GM23338 (cell line): ENCODE data around the gene SLC25A24. TPM values are rescaled to one million over a fixed set of nuclear protein-coding genes. Genes with fewer than 3 reads are reported as not detected.

Source experiments
- ATAC-seq: fragments of 200-7000 bp; cut with Tn5 transposase; 3 replicates; pipeline ENCODE4 v1.9.1; 2020
- DNase-seq: peaks from one replicate; pipeline ENCODE4 v3.0.0-alpha.2; 2015; ENCODE audit warnings: low spot score
- H2AFZ ChIP-seq: fragments of 200-600 bp; sonication (generic); 2 replicates; pipeline ENCODE4 v1.8.0; 2016; ENCODE audit warnings: antibody characterized with exemption, mild to moderate bottlenecking, moderate library complexity
- H3F3A ChIP-seq: fragments of 200-600 bp; sonication (generic); replicated peaks from 2 replicates; pipeline ENCODE4 v1.8.0; 2017; ENCODE audit warnings: antibody characterized with exemption, mixed run types, low read depth
- H3K27ac ChIP-seq: fragments of 200-600 bp; sonication (generic); 2 replicates; pipeline ENCODE4 v1.6.1; 2016; ENCODE audit warnings: low read depth
- H3K27me3 ChIP-seq: fragments of 200-600 bp; sonication (generic); 2 replicates; pipeline ENCODE4 v1.8.0; 2016; ENCODE audit warnings: mild to moderate bottlenecking, mixed run types, moderate library complexity; ENCODE audit not compliant: insufficient read depth
- H3K36me3 ChIP-seq: fragments of 200-600 bp; sonication (generic); 2 replicates; pipeline ENCODE4 v1.8.0; 2016; ENCODE audit warnings: mild to moderate bottlenecking; ENCODE audit not compliant: insufficient read depth
- H3K4me1 ChIP-seq: fragments of 200-600 bp; sonication (generic); 2 replicates; pipeline ENCODE4 v1.8.0; 2016; ENCODE audit warnings: mild to moderate bottlenecking, moderate library complexity; ENCODE audit not compliant: insufficient read depth
- H3K4me2 ChIP-seq: fragments of 200-600 bp; sonication (generic); 2 replicates; pipeline ENCODE4 v1.7.1; 2017; ENCODE audit warnings: mixed run types
- H3K4me3 ChIP-seq: fragments of 200-600 bp; sonication (generic); 2 replicates; pipeline ENCODE4 v1.6.1; 2016; ENCODE audit warnings: mixed run types
- H3K79me2 ChIP-seq: fragments of 200-600 bp; sonication (generic); replicated peaks from 2 replicates; pipeline ENCODE4 v1.8.0; 2017; ENCODE audit warnings: mild to moderate bottlenecking; ENCODE audit not compliant: insufficient read depth
- H3K9me2 ChIP-seq: fragments of 200-600 bp; sonication (generic); 2 replicates; pipeline ENCODE4 v1.8.0; 2017; ENCODE audit not compliant: insufficient read depth
- H4K20me1 ChIP-seq: fragments of 200-600 bp; sonication (generic); replicated peaks from 2 replicates; pipeline ENCODE4 v1.8.0; 2017; ENCODE audit warnings: mild to moderate bottlenecking; ENCODE audit not compliant: insufficient read depth
- H3K27ac Mint-ChIP-seq: 2 replicates; pipeline ENCODE4 v1.8.0; 2020; ENCODE audit warnings: inconsistent platforms, mild to moderate bottlenecking, moderate library complexity, mixed read lengths
- H3K27me3 Mint-ChIP-seq: 3 replicates; pipeline ENCODE4 v1.8.0; 2022; ENCODE audit warnings: low read depth, mild to moderate bottlenecking, moderate library complexity, mixed read lengths, inconsistent platforms; ENCODE audit not compliant: insufficient read depth, poor library complexity
- H3K36me3 Mint-ChIP-seq: 3 replicates; pipeline ENCODE4 v1.8.0; 2021; ENCODE audit warnings: low read depth, mild to moderate bottlenecking, inconsistent platforms, moderate library complexity, mixed read lengths
- H3K4me1 Mint-ChIP-seq: 3 replicates; pipeline ENCODE4 v1.8.0; 2020; ENCODE audit warnings: mild to moderate bottlenecking, inconsistent platforms, mixed read lengths
- H3K4me3 Mint-ChIP-seq: 3 replicates; pipeline ENCODE4 v1.8.0; 2021; ENCODE audit warnings: moderate library complexity, mild to moderate bottlenecking, inconsistent platforms, mixed read lengths
- H3K9me3 Mint-ChIP-seq: 3 replicates; pipeline ENCODE4 v1.8.0; 2020; ENCODE audit warnings: moderate library complexity, mild to moderate bottlenecking, inconsistent platforms, mixed read lengths
- CREB1 ChIP-seq: fragments of 250-450 bp; sonication (Bioruptor Pico); IDR thresholded peaks from 2 replicates; pipeline ENCODE4 v1.5.0; 2020; ENCODE audit warnings: low read depth, mild to moderate bottlenecking, moderate library complexity
- EZH2phosphoT487 ChIP-seq: fragments of 200-600 bp; sonication (generic); IDR thresholded peaks from one replicate; pipeline ENCODE4 v1.8.1; 2018; ENCODE audit warnings: antibody characterized with exemption; ENCODE audit not compliant: unreplicated experiment
- JUNB ChIP-seq: IDR thresholded peaks from one replicate; pipeline ENCODE4 v1.6.1; 2016; ENCODE audit warnings: antibody characterized with exemption; ENCODE audit not compliant: unreplicated experiment
- ZNF331 ChIP-seq: fragments of 250-450 bp; sonication (Bioruptor Pico); IDR thresholded peaks from 2 replicates; pipeline ENCODE4 v1.5.0; 2020; ENCODE audit warnings: low read depth, mild to moderate bottlenecking, moderate library complexity
- polyA plus RNA-seq: library from polyadenylated mRNA; unstranded; fragments of >200 nt; fragmentation: Nextera tagmentation; extraction: Ambion mirVana; gene quantifications from 2 replicates; pipeline ENCODE4 v1.2.1, GENCODE V29; 2016
- total RNA-seq: library from RNA; depleted of rRNA; stranded (reverse); fragments of >200 nt; shearing (Covaris generic); gene quantifications from 2 replicates; pipeline ENCODE4 v1.2.3, GENCODE V29; 2014
- TF ChIP-seq, protein P1 (sequence below): fragments of 250-450 bp; sonication (Bioruptor Pico); IDR thresholded peaks from 2 replicates; pipeline ENCODE4 v1.5.0; 2020; ENCODE audit warnings: mild to moderate bottlenecking, moderate library complexity
- TF ChIP-seq, protein P2 (sequence below), 2 experiments: fragments of 200-600 bp in 1 of 2; sonication (generic) in 1 of 2; conservative IDR thresholded peaks; 2 replicates each; pipeline versions ENCODE4 v1.5.1 to v1.6.1; 2016 to 2017; ENCODE audit warnings: antibody characterized with exemption in 2 of 2, low read depth in 2 of 2, mild to moderate bottlenecking in 2 of 2, moderate library complexity in 1 of 2

SLC25A24 gene
- total and polyA plus RNA-seq, 2 experiments from 2014 or later: 17.4 to 46.0 TPM

DNA sequence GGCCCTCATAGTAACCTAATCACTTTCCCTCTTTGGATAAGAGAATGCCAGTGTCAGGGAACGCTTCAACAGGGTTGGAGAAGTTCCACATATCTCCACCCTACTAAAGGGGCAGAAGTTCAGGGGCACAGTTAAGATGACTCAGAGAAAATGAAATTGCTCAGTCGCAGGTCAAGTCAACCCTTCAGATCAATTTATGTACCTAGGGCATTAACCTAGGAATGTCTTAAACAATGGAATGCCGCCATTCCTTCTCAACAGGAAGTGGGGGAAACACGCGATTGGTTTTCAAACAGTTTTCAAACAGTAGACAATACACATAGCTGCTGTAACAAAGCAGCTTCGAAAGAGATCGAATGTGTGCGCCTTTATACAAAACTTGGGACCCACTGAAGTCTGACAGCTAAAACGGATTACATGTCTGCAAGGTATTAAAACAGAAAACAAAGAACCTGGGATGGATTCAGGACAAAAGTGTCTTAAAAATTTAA, 897 bp downstream of the SLC25A24 start:
- no peaks in the 10 kb centered on the region for H3F3A ChIP-seq
- H4K20me1 ChIP-seq: no peaks in the 10 kb centered on the region
- peaks cover 22% of the 10 kb centered on the region for H3K4me1 Mint-ChIP-seq
- H3K27me3 Mint-ChIP-seq: peaks cover 14% of the 10 kb centered on the region
- ATAC-seq (peak; percentile 19), DNase-seq (peak; percentile 79)
- H3K4me1 ChIP-seq: peaks cover 12% of the 10 kb centered on the region
- H2AFZ ChIP-seq: no peak overlapping the region
- peaks cover 44% of the 10 kb centered on the region for H3K79me2 ChIP-seq
- peaks cover 4% of the 10 kb centered on the region; the same call in 1 of the 3 replicates for H3K9me3 Mint-ChIP-seq
- no peaks in the 10 kb centered on the region for H3K9me2 ChIP-seq
- H3K36me3 ChIP-seq: no peaks in the 10 kb centered on the region
- peaks cover 18% of the 10 kb centered on the region for H3K27me3 ChIP-seq
- peak overlapping the region; percentile 88 for H3K4me3 Mint-ChIP-seq
- no peak for TF ChIP-seq CREB1
- TF ChIP-seq, protein P1, sequence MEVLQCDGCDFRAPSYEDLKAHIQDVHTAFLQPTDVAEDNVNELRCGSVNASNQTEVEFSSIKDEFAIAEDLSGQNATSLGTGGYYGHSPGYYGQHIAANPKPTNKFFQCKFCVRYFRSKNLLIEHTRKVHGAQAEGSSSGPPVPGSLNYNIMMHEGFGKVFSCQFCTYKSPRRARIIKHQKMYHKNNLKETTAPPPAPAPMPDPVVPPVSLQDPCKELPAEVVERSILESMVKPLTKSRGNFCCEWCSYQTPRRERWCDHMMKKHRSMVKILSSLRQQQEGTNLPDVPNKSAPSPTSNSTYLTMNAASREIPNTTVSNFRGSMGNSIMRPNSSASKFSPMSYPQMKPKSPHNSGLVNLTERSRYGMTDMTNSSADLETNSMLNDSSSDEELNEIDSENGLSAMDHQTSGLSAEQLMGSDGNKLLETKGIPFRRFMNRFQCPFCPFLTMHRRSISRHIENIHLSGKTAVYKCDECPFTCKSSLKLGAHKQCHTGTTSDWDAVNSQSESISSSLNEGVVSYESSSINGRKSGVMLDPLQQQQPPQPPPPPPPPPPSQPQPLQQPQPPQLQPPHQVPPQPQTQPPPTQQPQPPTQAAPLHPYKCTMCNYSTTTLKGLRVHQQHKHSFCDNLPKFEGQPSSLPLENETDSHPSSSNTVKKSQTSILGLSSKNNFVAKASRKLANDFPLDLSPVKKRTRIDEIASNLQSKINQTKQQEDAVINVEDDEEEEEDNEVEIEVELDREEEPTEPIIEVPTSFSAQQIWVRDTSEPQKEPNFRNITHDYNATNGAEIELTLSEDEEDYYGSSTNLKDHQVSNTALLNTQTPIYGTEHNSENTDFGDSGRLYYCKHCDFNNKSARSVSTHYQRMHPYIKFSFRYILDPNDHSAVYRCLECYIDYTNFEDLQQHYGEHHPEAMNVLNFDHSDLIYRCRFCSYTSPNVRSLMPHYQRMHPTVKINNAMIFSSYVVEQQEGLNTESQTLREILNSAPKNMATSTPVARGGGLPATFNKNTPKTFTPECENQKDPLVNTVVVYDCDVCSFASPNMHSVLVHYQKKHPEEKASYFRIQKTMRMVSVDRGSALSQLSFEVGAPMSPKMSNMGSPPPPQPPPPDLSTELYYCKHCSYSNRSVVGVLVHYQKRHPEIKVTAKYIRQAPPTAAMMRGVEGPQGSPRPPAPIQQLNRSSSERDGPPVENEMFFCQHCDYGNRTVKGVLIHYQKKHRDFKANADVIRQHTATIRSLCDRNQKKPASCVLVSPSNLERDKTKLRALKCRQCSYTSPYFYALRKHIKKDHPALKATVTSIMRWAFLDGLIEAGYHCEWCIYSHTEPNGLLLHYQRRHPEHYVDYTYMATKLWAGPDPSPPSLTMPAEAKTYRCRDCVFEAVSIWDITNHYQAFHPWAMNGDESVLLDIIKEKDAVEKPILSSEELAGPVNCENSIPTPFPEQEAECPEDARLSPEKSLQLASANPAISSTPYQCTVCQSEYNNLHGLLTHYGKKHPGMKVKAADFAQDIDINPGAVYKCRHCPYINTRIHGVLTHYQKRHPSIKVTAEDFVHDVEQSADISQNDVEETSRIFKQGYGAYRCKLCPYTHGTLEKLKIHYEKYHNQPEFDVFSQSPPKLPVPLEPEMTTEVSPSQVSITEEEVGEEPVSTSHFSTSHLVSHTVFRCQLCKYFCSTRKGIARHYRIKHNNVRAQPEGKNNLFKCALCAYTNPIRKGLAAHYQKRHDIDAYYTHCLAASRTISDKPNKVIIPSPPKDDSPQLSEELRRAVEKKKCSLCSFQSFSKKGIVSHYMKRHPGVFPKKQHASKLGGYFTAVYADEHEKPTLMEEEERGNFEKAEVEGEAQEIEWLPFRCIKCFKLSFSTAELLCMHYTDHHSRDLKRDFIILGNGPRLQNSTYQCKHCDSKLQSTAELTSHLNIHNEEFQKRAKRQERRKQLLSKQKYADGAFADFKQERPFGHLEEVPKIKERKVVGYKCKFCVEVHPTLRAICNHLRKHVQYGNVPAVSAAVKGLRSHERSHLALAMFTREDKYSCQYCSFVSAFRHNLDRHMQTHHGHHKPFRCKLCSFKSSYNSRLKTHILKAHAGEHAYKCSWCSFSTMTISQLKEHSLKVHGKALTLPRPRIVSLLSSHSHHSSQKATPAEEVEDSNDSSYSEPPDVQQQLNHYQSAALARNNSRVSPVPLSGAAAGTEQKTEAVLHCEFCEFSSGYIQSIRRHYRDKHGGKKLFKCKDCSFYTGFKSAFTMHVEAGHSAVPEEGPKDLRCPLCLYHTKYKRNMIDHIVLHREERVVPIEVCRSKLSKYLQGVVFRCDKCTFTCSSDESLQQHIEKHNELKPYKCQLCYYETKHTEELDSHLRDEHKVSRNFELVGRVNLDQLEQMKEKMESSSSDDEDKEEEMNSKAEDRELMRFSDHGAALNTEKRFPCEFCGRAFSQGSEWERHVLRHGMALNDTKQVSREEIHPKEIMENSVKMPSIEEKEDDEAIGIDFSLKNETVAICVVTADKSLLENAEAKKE (CRISPR knock-in tag): 0 out of 2 replicates have a peak, but pooled peaks have one; percentile 49
- peak overlapping the region; percentile 85 for H3K4me3 ChIP-seq
- H3K27ac ChIP-seq: no peak overlapping the region
- H3K27ac Mint-ChIP-seq: no peak overlapping the region; the same call in 1 of the 2 replicates
- peak overlapping the region; percentile 86 for H3K4me2 ChIP-seq
- peaks cover 25% of the 10 kb centered on the region for H3K36me3 Mint-ChIP-seq

DNA sequence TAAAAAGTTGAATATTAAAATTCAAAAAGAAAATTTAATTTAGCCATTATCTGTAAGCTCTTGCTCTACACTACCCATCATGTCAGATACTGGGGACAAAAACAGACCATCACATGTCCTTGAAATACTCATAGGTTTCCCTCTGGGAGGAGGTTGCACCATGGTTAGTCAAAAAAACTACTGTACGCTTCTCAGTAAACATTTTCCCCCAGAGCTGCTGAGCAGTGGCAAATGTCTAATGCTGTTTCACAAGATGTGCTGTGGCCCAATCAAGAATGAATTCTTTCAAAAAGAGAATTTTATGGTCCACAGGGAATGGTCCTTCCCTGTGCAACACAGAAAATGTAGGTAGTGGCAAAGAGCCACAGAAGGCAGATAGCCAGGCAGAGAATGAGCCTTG, 6.1 kb downstream of the SLC25A24 start:
- H2AFZ ChIP-seq: no peak overlapping the region
- DNase-seq (no peak), ATAC-seq (no peak)
- H3K9me2 ChIP-seq: no peaks in the 10 kb centered on the region
- H3K4me3 Mint-ChIP-seq: no peak overlapping the region
- no peaks in the 10 kb centered on the region for H3K36me3 ChIP-seq
- H3K4me1 ChIP-seq: peaks cover 12% of the 10 kb centered on the region
- H3K79me2 ChIP-seq: peaks cover 57% of the 10 kb centered on the region
- no peak overlapping the region for H3K27ac ChIP-seq
- H3F3A ChIP-seq: no peaks in the 10 kb centered on the region
- H3K27ac Mint-ChIP-seq: no peak overlapping the region
- H3K27me3 ChIP-seq: no peaks in the 10 kb centered on the region
- H3K4me3 ChIP-seq: no peak overlapping the region
- no peaks in the 10 kb centered on the region for H4K20me1 ChIP-seq
- H3K4me1 Mint-ChIP-seq: peaks cover 14% of the 10 kb centered on the region
- H3K4me2 ChIP-seq: no peak overlapping the region
- H3K36me3 Mint-ChIP-seq: peaks cover 30% of the 10 kb centered on the region
- no peaks in the 10 kb centered on the region for H3K9me3 Mint-ChIP-seq
- H3K27me3 Mint-ChIP-seq: peaks cover 7% of the 10 kb centered on the region
- TF ChIP-seq ZNF331 (CRISPR knock-in tag): no peak
- TF ChIP-seq, protein P2, sequence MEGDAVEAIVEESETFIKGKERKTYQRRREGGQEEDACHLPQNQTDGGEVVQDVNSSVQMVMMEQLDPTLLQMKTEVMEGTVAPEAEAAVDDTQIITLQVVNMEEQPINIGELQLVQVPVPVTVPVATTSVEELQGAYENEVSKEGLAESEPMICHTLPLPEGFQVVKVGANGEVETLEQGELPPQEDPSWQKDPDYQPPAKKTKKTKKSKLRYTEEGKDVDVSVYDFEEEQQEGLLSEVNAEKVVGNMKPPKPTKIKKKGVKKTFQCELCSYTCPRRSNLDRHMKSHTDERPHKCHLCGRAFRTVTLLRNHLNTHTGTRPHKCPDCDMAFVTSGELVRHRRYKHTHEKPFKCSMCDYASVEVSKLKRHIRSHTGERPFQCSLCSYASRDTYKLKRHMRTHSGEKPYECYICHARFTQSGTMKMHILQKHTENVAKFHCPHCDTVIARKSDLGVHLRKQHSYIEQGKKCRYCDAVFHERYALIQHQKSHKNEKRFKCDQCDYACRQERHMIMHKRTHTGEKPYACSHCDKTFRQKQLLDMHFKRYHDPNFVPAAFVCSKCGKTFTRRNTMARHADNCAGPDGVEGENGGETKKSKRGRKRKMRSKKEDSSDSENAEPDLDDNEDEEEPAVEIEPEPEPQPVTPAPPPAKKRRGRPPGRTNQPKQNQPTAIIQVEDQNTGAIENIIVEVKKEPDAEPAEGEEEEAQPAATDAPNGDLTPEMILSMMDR (conservative IDR thresholded peaks at IDR 0.05; ENCODE audit: low read depth in 2 of 2): no peak
- TF ChIP-seq JUNB: no peak
- TF ChIP-seq EZH2phosphoT487: no peak
